ENCODE results near the gene WDFY3. TPM values are rescaled to one million over a fixed set of nuclear protein-coding genes. Genes with fewer than 3 reads are reported as not detected.

The WDFY3 gene
- total and polyA plus RNA-seq, 2 experiments from 2014 or later: 7.7 to 55.9 TPM

DNA sequence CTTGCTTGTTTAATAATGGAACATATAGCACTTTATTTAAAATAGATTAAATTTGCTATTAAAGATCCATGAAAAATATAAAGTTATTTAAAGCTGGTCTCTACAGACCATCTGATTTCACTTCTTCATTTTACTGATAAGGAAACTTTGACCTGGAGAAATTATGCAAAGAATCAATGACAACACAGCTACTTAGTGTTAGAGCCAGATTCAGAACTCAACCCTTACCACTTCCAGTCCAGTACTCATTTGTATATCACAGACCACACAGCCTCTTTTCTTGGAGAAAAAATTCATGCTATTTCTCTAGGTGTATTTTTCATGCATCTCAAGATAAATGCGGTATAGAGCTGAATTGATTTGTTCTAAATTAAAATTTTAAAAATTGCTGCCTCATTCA, 34.0 kb downstream of the WDFY3 start:
- peaks cover 5% of the 10 kb centered on the region for H4K20me1 ChIP-seq (ENCODE audit: insufficient read depth, poor library complexity, severe bottlenecking)
- H3K4me2 ChIP-seq: no peak overlapping the region
- WGBS (ENCODE audit: low lambda C conversion rate, missing lambda C conversion rate): 93% methylated on average over 1 of the region's 1 CpG
- no peak for DNase-seq (ENCODE audit: low spot score)
- H3K27me3 ChIP-seq: no peaks in the 10 kb centered on the region
- H3K9me2 ChIP-seq (replicated peaks; ENCODE audit: insufficient read depth): no peaks in the 10 kb centered on the region
- peaks cover 87% of the 10 kb centered on the region for H3K79me2 ChIP-seq
- no peak overlapping the region for H2AFZ ChIP-seq
- no peaks in the 10 kb centered on the region for H3K4me1 ChIP-seq (ENCODE audit: insufficient read depth)
- no peaks in the 10 kb centered on the region for H3K9me3 ChIP-seq (ENCODE audit: low read depth)
- TF ChIP-seq EZH2phosphoT487 (IDR thresholded peaks at IDR 0.05; ENCODE audit: low read depth, severe bottlenecking, unreplicated experiment): no peak
- no peak for TF ChIP-seq CTCF (IDR thresholded peaks at IDR 0.05; ENCODE audit: poor library complexity)
- TF ChIP-seq EZH2 (IDR thresholded peaks at IDR 0.05; ENCODE audit: borderline replicate concordance): no peak
- no peak overlapping the region for H3K27ac ChIP-seq
- H3K36me3 ChIP-seq (replicated peaks; ENCODE audit: insufficient read depth, low read depth): no peaks in the 10 kb centered on the region
- H3K4me3 ChIP-seq: no peak overlapping the region

DNA sequence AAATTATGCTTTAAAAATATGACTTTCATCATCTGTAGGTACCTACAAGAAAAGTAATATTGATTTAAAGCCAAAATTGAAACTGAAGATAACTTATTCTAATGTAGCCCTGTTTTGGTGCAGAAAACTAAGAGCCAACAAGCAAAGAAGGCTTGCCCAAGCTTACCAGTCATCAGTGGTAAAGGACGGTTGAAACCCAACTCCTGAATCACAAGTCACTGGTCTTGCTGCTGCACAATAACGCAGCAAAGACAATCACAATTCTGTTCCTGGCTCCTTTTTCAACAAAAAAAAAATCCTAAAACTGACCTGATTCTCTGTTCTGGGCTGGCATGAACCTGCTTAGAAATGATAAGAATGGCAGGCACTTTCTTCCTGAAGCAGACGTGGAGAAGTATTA, 34.5 kb downstream of the WDFY3 start:
- Histone ChIP-seq H3K4me2 (no peak overlapping the region), H3K4me3 (no peak overlapping the region), H3K9me3 (ENCODE audit: low read depth) (no peaks in the 10 kb centered on the region), H2AFZ (no peak overlapping the region), H3K4me1 (ENCODE audit: insufficient read depth) (no peaks in the 10 kb centered on the region), H3K27ac (no peak overlapping the region), H3K27me3 (no peaks in the 10 kb centered on the region), H3K36me3 (replicated peaks; ENCODE audit: insufficient read depth, low read depth) (no peaks in the 10 kb centered on the region), H3K79me2 (peaks cover 86% of the 10 kb centered on the region), H3K9me2 (replicated peaks; ENCODE audit: insufficient read depth) (no peaks in the 10 kb centered on the region), H4K20me1 (ENCODE audit: insufficient read depth, poor library complexity, severe bottlenecking) (peaks cover 2% of the 10 kb centered on the region)
- DNase-seq (ENCODE audit: low spot score): no peak
- WGBS (ENCODE audit: low lambda C conversion rate, missing lambda C conversion rate): 83% methylated on average over 3 of the region's 3 CpGs
- TF ChIP-seq EZH2phosphoT487 (IDR thresholded peaks at IDR 0.05; ENCODE audit: low read depth, severe bottlenecking, unreplicated experiment) (no peak), EZH2 (IDR thresholded peaks at IDR 0.05; ENCODE audit: borderline replicate concordance) (no peak), CTCF (IDR thresholded peaks at IDR 0.05; ENCODE audit: poor library complexity) (no peak)

GRCh38 chr4:84931274-84931673, 35.2 kb downstream of the WDFY3 start:
- TF ChIP-seq EZH2phosphoT487 (IDR thresholded peaks at IDR 0.05; ENCODE audit: low read depth, severe bottlenecking, unreplicated experiment): no peak
- no peak for TF ChIP-seq EZH2 (IDR thresholded peaks at IDR 0.05; ENCODE audit: borderline replicate concordance)
- no peak for TF ChIP-seq CTCF (IDR thresholded peaks at IDR 0.05; ENCODE audit: poor library complexity)
- Histone ChIP-seq H3K4me2 (no peak overlapping the region), H3K4me1 (ENCODE audit: insufficient read depth) (no peaks in the 10 kb centered on the region), H4K20me1 (ENCODE audit: insufficient read depth, poor library complexity, severe bottlenecking) (no peaks in the 10 kb centered on the region), H2AFZ (no peak overlapping the region), H3K9me3 (ENCODE audit: low read depth) (no peaks in the 10 kb centered on the region), H3K4me3 (no peak overlapping the region), H3K27ac (no peak overlapping the region), H3K27me3 (no peaks in the 10 kb centered on the region), H3K79me2 (peaks cover 85% of the 10 kb centered on the region), H3K9me2 (replicated peaks; ENCODE audit: insufficient read depth) (no peaks in the 10 kb centered on the region), H3K36me3 (replicated peaks; ENCODE audit: insufficient read depth, low read depth) (no peaks in the 10 kb centered on the region)
- no peak for DNase-seq (ENCODE audit: low spot score)
- WGBS (ENCODE audit: low lambda C conversion rate, missing lambda C conversion rate): 95% methylated on average over 2 of the region's 2 CpGs

DNA sequence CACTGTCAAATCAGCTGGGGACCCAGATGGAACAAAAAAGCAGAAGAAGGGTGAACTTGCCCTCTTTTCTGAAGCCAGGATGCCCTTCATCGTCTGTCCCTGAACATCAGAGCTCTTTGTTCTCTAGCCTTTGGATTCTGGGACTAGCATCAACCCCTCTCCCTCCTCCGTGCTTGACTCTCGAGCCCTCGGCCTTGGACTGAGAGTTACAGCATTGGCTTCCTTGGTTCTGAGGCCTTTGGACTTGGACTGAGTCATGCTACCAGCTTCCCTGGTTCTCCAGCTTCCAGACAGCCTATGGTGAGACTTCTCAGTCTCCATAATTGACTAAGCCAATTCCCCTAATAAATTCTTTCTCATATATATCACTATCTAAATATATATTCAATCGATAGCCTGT, 38.4 kb downstream of the WDFY3 start:
- 100% methylated on average over 5 of the region's 5 CpGs for WGBS (ENCODE audit: low lambda C conversion rate, missing lambda C conversion rate)
- no peak overlapping the region for H3K27ac ChIP-seq
- peaks cover 3% of the 10 kb centered on the region for H4K20me1 ChIP-seq (ENCODE audit: insufficient read depth, poor library complexity, severe bottlenecking)
- no peak overlapping the region for H2AFZ ChIP-seq
- H3K4me2 ChIP-seq: no peak overlapping the region
- no peak overlapping the region for H3K4me3 ChIP-seq
- peaks cover 74% of the 10 kb centered on the region for H3K79me2 ChIP-seq
- no peaks in the 10 kb centered on the region for H3K27me3 ChIP-seq
- no peaks in the 10 kb centered on the region for H3K9me3 ChIP-seq (ENCODE audit: low read depth)
- H3K9me2 ChIP-seq (replicated peaks; ENCODE audit: insufficient read depth): no peaks in the 10 kb centered on the region
- DNase-seq (ENCODE audit: low spot score): no peak
- no peaks in the 10 kb centered on the region for H3K36me3 ChIP-seq (replicated peaks; ENCODE audit: insufficient read depth, low read depth)
- no peaks in the 10 kb centered on the region for H3K4me1 ChIP-seq (ENCODE audit: insufficient read depth)
- TF ChIP-seq EZH2phosphoT487 (IDR thresholded peaks at IDR 0.05; ENCODE audit: low read depth, severe bottlenecking, unreplicated experiment) (no peak), EZH2 (IDR thresholded peaks at IDR 0.05; ENCODE audit: borderline replicate concordance) (no peak), CTCF (IDR thresholded peaks at IDR 0.05; ENCODE audit: poor library complexity) (no peak)

Measured in hepatocyte (in vitro differentiated cells).